HCT116 (cell line): Measurements from ENCODE around the gene RPL38. TPM values are rescaled to one million over a fixed set of nuclear protein-coding genes. Genes with fewer than 3 reads are reported as not detected.
"Not testable (repeated sequence)": the region's sequence is repeated elsewhere in the genome, so short reads cannot be mapped to it uniquely, and the experiment has no call there.

ENCODE experiments used
- ATAC-seq: fragments of 200-7000 bp; cut with Tn5 transposase; 2 replicates; pipeline ENCODE4 v1.9.1; 2020; ENCODE audit warnings: mild to moderate bottlenecking, moderate library complexity
- BruUV-seq: library from RNA; stranded (reverse); fragments of 400-500 nt; replicated peaks from 2 replicates; lab custom pipeline; 2021; lab: Mats Ljungman, UMichigan
- CTCF ChIA-PET: fragments of 300-600 bp; sonication (Branson Sonifier 250); formaldehyde crosslinking; loops from one replicate; lab custom pipeline; 2021; ENCODE audit warnings: antibody characterized with exemption; lab: Charles Lee
- POLR2A ChIA-PET: fragments of 300-600, 350-600 bp; sonication (Branson Sonifier 250); formaldehyde crosslinking; loops from one replicate; lab custom pipeline; 2021; ENCODE audit warnings: antibody characterized with exemption; lab: Charles Lee
- RAD21 ChIA-PET, 2 experiments: fragments of 300-600 bp; sonication (Branson Sonifier 250); formaldehyde crosslinking; loops; one replicate each; lab custom pipeline; 2023; ENCODE audit warnings: low total read pairs in 2 of 2; ENCODE audit not compliant: uncharacterized antibody in 2 of 2, unreplicated experiment in 2 of 2, low non-redundant PET in 1 of 2; lab: Charles Lee
- DNase-seq: peaks from one replicate; pipeline ENCODE4 v3.0.0-alpha.2; 2010; ENCODE audit warnings: low read depth, low spot score
- H2AFZ ChIP-seq: fragments of 200-600 bp; shearing (Covaris generic), sonication (generic); 2 replicates; pipeline ENCODE4 v1.6.1; 2017; ENCODE audit warnings: low read depth, mixed run types, mixed read lengths, antibody characterized with exemption, low read length; ENCODE audit not compliant: poor library complexity, severe bottlenecking
- H3K27ac ChIP-seq: 2 replicates; pipeline ENCODE4 v1.5.1; 2012; ENCODE audit warnings: low read depth, low read length
- H3K27me3 ChIP-seq: fragments of 200-600 bp; sonication (generic); 2 replicates; pipeline ENCODE4 v1.6.1; 2016; ENCODE audit warnings: mixed run types, low read length, mixed read lengths; ENCODE audit not compliant: insufficient read depth
- H3K36me3 ChIP-seq, 2 experiments: fragments of 200-500 bp in 1 of 2; fragments of 200-600 bp in 1 of 2; sonication (Bioruptor generic) in 1 of 2; sonication (generic) in 1 of 2; 2 replicates each; pipeline versions ENCODE4 v1.5.1 to v1.6.1; 2014 to 2016; ENCODE audit warnings: low read length in 2 of 2, inconsistent platforms in 1 of 2, mixed read lengths in 1 of 2, mixed run types in 1 of 2; ENCODE audit not compliant: insufficient read depth in 2 of 2, control insufficient read depth in 1 of 2
- H3K4me1 ChIP-seq, 2 experiments: fragments of 200-600 bp in 1 of 2; sonication (generic) in 1 of 2; 2 replicates each; pipeline versions ENCODE4 v1.5.1 to v1.6.1; 2012 to 2017; ENCODE audit warnings: low read length in 2 of 2, inconsistent platforms in 1 of 2, mild to moderate bottlenecking in 1 of 2, mixed read lengths in 1 of 2, mixed run types in 1 of 2, moderate library complexity in 1 of 2; ENCODE audit not compliant: insufficient read depth in 2 of 2, control insufficient read depth in 1 of 2
- H3K4me2 ChIP-seq: fragments of 200-600 bp; sonication (generic); 2 replicates; pipeline ENCODE4 v1.6.1; 2017; ENCODE audit warnings: mixed run types, low read length, mixed read lengths
- H3K4me3 ChIP-seq, 2 experiments: fragments of 200-600 bp in 1 of 2; sonication (generic) in 1 of 2; replicated peaks in 1 of 2; 2 replicates each; pipeline ENCODE4 v1.5.1; 2011 to 2016; ENCODE audit warnings: low read length in 2 of 2, control low read depth in 1 of 2, low read depth in 1 of 2, mild to moderate bottlenecking in 1 of 2, mixed read lengths in 1 of 2, mixed run types in 1 of 2
- H3K79me2 ChIP-seq: fragments of 200-600 bp; sonication (generic); 2 replicates; pipeline ENCODE4 v1.6.1; 2017; ENCODE audit warnings: mild to moderate bottlenecking, mixed run types, low read length, moderate library complexity, mixed read lengths; ENCODE audit not compliant: insufficient read depth
- H3K9ac ChIP-seq: fragments of 200-600 bp; sonication (generic); 2 replicates; pipeline ENCODE4 v1.6.1; 2016; ENCODE audit warnings: low read length, mixed read lengths
- H3K9me2 ChIP-seq: fragments of 200-600 bp; sonication (generic), shearing (Covaris generic); 2 replicates; pipeline ENCODE4 v1.6.1; 2017; ENCODE audit warnings: mixed run types, mild to moderate bottlenecking, moderate library complexity; ENCODE audit not compliant: insufficient read depth
- H3K9me3 ChIP-seq, 2 experiments: fragments of 200-500 bp in 1 of 2; fragments of 200-600 bp in 1 of 2; sonication (Bioruptor generic) in 1 of 2; sonication (generic) in 1 of 2; 2 replicates each; pipeline ENCODE4 v1.6.1; 2014 to 2017; ENCODE audit warnings: low read length in 2 of 2, mixed read lengths in 2 of 2, inconsistent platforms in 1 of 2, low read depth in 1 of 2, mild to moderate bottlenecking in 1 of 2, mixed run types in 1 of 2, moderate library complexity in 1 of 2; ENCODE audit not compliant: control insufficient read depth in 1 of 2, insufficient read depth in 1 of 2
- H4K20me1 ChIP-seq: fragments of 200-600 bp; sonication (generic), shearing (Covaris generic); 2 replicates; pipeline ENCODE4 v1.6.1; 2017; ENCODE audit warnings: mixed run types, mild to moderate bottlenecking, moderate library complexity; ENCODE audit not compliant: insufficient read depth
- CBX3 ChIP-seq: IDR thresholded peaks from 2 replicates; pipeline ENCODE4 v1.6.1; 2012; ENCODE audit warnings: low read depth
- CEBPB ChIP-seq: IDR thresholded peaks from 2 replicates; pipeline ENCODE4 v1.6.1; 2012; ENCODE audit warnings: low read depth
- EGR1 ChIP-seq: IDR thresholded peaks from 2 replicates; pipeline ENCODE4 v1.6.1; 2012; ENCODE audit warnings: low read depth
- EZH2phosphoT487 ChIP-seq: fragments of 200-600 bp; IDR thresholded peaks from 2 replicates; pipeline ENCODE4 v1.6.1; 2018; ENCODE audit warnings: antibody characterized with exemption, borderline replicate concordance
- POLR2AphosphoS5 ChIP-seq: IDR thresholded peaks from 2 replicates; pipeline ENCODE4 v1.6.1; 2011; ENCODE audit warnings: mild to moderate bottlenecking, low read depth, low read length, moderate library complexity
- REST ChIP-seq: IDR thresholded peaks from 2 replicates; pipeline ENCODE4 v1.6.1; 2012; ENCODE audit warnings: low read depth
- SIN3A ChIP-seq: IDR thresholded peaks from 2 replicates; pipeline ENCODE4 v1.6.1; 2012; ENCODE audit warnings: low read depth
- SP1 ChIP-seq: IDR thresholded peaks from 2 replicates; pipeline ENCODE4 v1.6.1; 2012; ENCODE audit warnings: low read depth
- ZFX ChIP-seq: fragments of 450-650 bp; IDR thresholded peaks from 2 replicates; pipeline ENCODE4 v1.6.1; 2017
- ZNF274 ChIP-seq: fragments of 200-500 bp; sonication (Bioruptor generic); IDR thresholded peaks from 2 replicates; pipeline ENCODE4 v1.6.1; 2014; ENCODE audit warnings: mild to moderate bottlenecking, low read depth, low read length, inconsistent platforms
- intact Hi-C: fragments of 100-400 bp; cut with micrococcal nuclease; formaldehyde crosslinking; loops from 2 replicates; pipeline ENCODE4 v1.10.0; 2022
- total RNA-seq: library from RNA; stranded (reverse); gene quantifications from one replicate; pipeline ENCODE4 v1.2.1, GENCODE V29; 2021; ENCODE audit not compliant: unreplicated experiment
- TF ChIP-seq, protein P1 (sequence below): IDR thresholded peaks from 2 replicates; pipeline ENCODE4 v1.6.1; 2011; ENCODE audit warnings: mild to moderate bottlenecking, low read length, moderate library complexity; ENCODE audit not compliant: insufficient replicate concordance; ENCODE audit errors: extremely low read depth
- TF ChIP-seq, protein P2 (sequence below): IDR thresholded peaks from 2 replicates; pipeline ENCODE4 v1.6.1; 2012

The RPL38 gene
- total RNA-seq, 1 experiment from 2014 or later = 1,628 TPM

GRCh38 chr17:74187761-74188160, 15.7 kb upstream of the RPL38 start:
- BruUV-seq = no TSS peak
- no peaks in the 10 kb centered on the region for H4K20me1 ChIP-seq
- no peaks in the 10 kb centered on the region for H3K9me3 ChIP-seq
- ATAC-seq (no peak), DNase-seq (no peak)
- H3K4me3 ChIP-seq = no peak overlapping the region
- no peaks in the 10 kb centered on the region for H3K4me1 ChIP-seq
- intact Hi-C loops = no loop called here
- CTCF ChIA-PET = interaction anchor here (1.7 to 5.6 kb wide), 2 partner anchors 11 to 16 kb away, joined by 4 to 55 read pairs; partner anchors contain the start of gene RPL38
- H3K27me3 ChIP-seq = peaks cover 5% of the 10 kb centered on the region; the same call in 1 of the 2 replicates
- H2AFZ ChIP-seq = no peak overlapping the region
- no peaks in the 10 kb centered on the region for H3K9me2 ChIP-seq
- no peaks in the 10 kb centered on the region for H3K36me3 ChIP-seq
- H3K9ac ChIP-seq = no peak overlapping the region
- no peak overlapping the region for H3K27ac ChIP-seq
- TF ChIP-seq POLR2AphosphoS5 = no peak
- no peak for TF ChIP-seq ZNF274
- TF ChIP-seq SIN3A = no peak
- no peak for TF ChIP-seq EGR1
- no peak for TF ChIP-seq ZFX
- TF ChIP-seq, protein P1, sequence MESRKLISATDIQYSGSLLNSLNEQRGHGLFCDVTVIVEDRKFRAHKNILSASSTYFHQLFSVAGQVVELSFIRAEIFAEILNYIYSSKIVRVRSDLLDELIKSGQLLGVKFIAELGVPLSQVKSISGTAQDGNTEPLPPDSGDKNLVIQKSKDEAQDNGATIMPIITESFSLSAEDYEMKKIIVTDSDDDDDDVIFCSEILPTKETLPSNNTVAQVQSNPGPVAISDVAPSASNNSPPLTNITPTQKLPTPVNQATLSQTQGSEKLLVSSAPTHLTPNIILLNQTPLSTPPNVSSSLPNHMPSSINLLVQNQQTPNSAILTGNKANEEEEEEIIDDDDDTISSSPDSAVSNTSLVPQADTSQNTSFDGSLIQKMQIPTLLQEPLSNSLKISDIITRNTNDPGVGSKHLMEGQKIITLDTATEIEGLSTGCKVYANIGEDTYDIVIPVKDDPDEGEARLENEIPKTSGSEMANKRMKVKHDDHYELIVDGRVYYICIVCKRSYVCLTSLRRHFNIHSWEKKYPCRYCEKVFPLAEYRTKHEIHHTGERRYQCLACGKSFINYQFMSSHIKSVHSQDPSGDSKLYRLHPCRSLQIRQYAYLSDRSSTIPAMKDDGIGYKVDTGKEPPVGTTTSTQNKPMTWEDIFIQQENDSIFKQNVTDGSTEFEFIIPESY = no peak
- TF ChIP-seq EZH2phosphoT487 = no peak
- TF ChIP-seq, protein P2, sequence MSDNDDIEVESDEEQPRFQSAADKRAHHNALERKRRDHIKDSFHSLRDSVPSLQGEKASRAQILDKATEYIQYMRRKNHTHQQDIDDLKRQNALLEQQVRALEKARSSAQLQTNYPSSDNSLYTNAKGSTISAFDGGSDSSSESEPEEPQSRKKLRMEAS = no peak
- no peak for TF ChIP-seq REST
- no peak for TF ChIP-seq SP1
- no peak for TF ChIP-seq CBX3
- no peak for TF ChIP-seq CEBPB
- POLR2A ChIA-PET = no interaction called here
- H3K4me2 ChIP-seq = no peak overlapping the region
- H3K79me2 ChIP-seq = no peaks in the 10 kb centered on the region
- RAD21 ChIA-PET = no interaction called here

- peaks cover 13% of the 10 kb centered on the region; the same call in 1 of the 2 replicates for H3K27me3 ChIP-seq
- CTCF ChIA-PET = interaction anchor here (1.7 to 5.6 kb wide), 2 partner anchors 10 to 15 kb away, joined by 4 to 55 read pairs; partner anchors contain the start of gene RPL38
- H3K79me2 ChIP-seq, H2AFZ ChIP-seq, DNase-seq, H4K20me1 ChIP-seq, intact Hi-C loops, H3K4me2 ChIP-seq, H3K36me3 ChIP-seq, BruUV-seq, H3K4me1 ChIP-seq, RAD21 ChIA-PET, POLR2A ChIA-PET, ATAC-seq, H3K27ac ChIP-seq, H3K4me3 ChIP-seq, H3K9me2 ChIP-seq, H3K9ac ChIP-seq, H3K9me3 ChIP-seq: not testable (repeated sequence)
Observed at GRCh38 chr17:74188687-74189086, 14.8 kb upstream of the RPL38 start.
